Measurements from ENCODE around the gene GK2. TPM values are rescaled to one million over a fixed set of nuclear protein-coding genes. Genes with fewer than 3 reads are reported as not detected.

The GK2 gene
- total RNA-seq, 2 experiments from 2014 or later, result not detected

- no peaks in the 10 kb centered on the region for H3K4me1 Mint-ChIP-seq
- no peak overlapping the region for H3K27ac Mint-ChIP-seq
- H3K9me3 Mint-ChIP-seq (ENCODE audit: low read depth), result no peaks in the 10 kb centered on the region
- DNase-seq (no peak), ATAC-seq (no peak)
- CTCF ChIA-PET, result interaction anchor here (0.7 kb wide), 1 partner anchor 75 kb away, joined by 5 read pairs; no protein-coding TSS in a partner anchor
- no peak overlapping the region for H3K4me3 Mint-ChIP-seq
- no peaks in the 10 kb centered on the region for H3K36me3 Mint-ChIP-seq
- no peaks in the 10 kb centered on the region for H3K27me3 Mint-ChIP-seq
Measured at GRCh38 chr4:79364061-79364460, 44.0 kb downstream of the GK2 start.

DNA sequence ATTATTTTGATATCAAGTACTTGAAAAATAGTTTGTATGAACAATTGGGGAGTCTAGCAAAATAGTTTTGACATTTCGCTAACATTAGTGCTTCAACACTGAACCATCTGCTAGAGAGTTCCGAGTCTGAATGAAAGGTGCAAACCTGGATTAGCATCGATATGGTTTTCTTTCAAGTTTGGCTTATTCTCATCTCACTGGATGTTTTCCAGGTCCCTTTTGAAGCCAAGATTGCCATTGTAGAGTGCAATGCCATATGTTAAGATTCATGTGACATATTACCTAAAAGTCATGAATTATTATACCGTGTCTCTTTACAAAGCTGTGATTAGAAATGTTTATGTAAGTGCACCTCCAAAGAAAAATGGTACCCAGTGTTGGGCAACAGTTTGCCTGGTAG, 45.4 kb downstream of the GK2 start:
- Mint-ChIP-seq H3K4me1 (no peaks in the 10 kb centered on the region), H3K27me3 (no peaks in the 10 kb centered on the region), H3K36me3 (no peaks in the 10 kb centered on the region), H3K9me3 (ENCODE audit: low read depth) (no peaks in the 10 kb centered on the region), H3K27ac (no peak overlapping the region), H3K4me3 (no peak overlapping the region)
- CTCF ChIA-PET, result no interaction called here
- DNase-seq (no peak), ATAC-seq (no peak)

GRCh38 chr4:79360006-79360405, 48.0 kb downstream of the GK2 start:
- no peak for ATAC-seq
- Mint-ChIP-seq H3K27ac (no peak overlapping the region), H3K27me3 (no peaks in the 10 kb centered on the region), H3K4me3 (no peak overlapping the region), H3K36me3 (no peaks in the 10 kb centered on the region), H3K4me1 (no peaks in the 10 kb centered on the region), H3K9me3 (ENCODE audit: low read depth) (no peaks in the 10 kb centered on the region)
- DNase-seq, result no peak
- CTCF ChIA-PET, result no interaction called here

GRCh38 chr4:79358438-79358837, 49.6 kb downstream of the GK2 start:
- Mint-ChIP-seq H3K27ac (no peak overlapping the region), H3K4me3 (no peak overlapping the region), H3K4me1 (no peaks in the 10 kb centered on the region), H3K27me3 (no peaks in the 10 kb centered on the region), H3K9me3 (ENCODE audit: low read depth) (no peaks in the 10 kb centered on the region), H3K36me3 (no peaks in the 10 kb centered on the region)
- ATAC-seq, result no peak
- CTCF ChIA-PET, result no interaction called here
- no peak for DNase-seq

GRCh38 chr4:79357365-79357764, 50.7 kb downstream of the GK2 start:
- Mint-ChIP-seq H3K4me1 (no peaks in the 10 kb centered on the region), H3K27me3 (no peaks in the 10 kb centered on the region), H3K27ac (no peak overlapping the region), H3K36me3 (no peaks in the 10 kb centered on the region), H3K9me3 (ENCODE audit: low read depth) (no peaks in the 10 kb centered on the region), H3K4me3 (no peak overlapping the region)
- DNase-seq, result no peak
- CTCF ChIA-PET, result no interaction called here
- no peak for ATAC-seq

Other genes starting within 250 kb of the GK2 start
- gene NAA11, start 82.2 kb downstream of the GK2 start, total RNA-seq, result not detected

All from activated CD8-positive, alpha-beta memory T cell treated with anti-CD3 and anti-CD28 coated beads, Interleukin-2, amount 10 ng/mL, durations not matched to agents 7 days and 5 days (primary cell).